GM19372 (cell line): ENCODE measurements around the gene HPSE2.
"Not testable (repeated sequence)": the region's sequence is repeated elsewhere in the genome, so short reads cannot be mapped to it uniquely, and the experiment has no call there.

Source experiments
- ATAC-seq: cut with Tn5 transposase; IDR thresholded peaks from one replicate; pipeline ENCODE4 v1.9.1; 2021; ENCODE audit warnings: mild to moderate bottlenecking, low read depth, moderate library complexity; ENCODE audit not compliant: unreplicated experiment

Gene HPSE2

DNA sequence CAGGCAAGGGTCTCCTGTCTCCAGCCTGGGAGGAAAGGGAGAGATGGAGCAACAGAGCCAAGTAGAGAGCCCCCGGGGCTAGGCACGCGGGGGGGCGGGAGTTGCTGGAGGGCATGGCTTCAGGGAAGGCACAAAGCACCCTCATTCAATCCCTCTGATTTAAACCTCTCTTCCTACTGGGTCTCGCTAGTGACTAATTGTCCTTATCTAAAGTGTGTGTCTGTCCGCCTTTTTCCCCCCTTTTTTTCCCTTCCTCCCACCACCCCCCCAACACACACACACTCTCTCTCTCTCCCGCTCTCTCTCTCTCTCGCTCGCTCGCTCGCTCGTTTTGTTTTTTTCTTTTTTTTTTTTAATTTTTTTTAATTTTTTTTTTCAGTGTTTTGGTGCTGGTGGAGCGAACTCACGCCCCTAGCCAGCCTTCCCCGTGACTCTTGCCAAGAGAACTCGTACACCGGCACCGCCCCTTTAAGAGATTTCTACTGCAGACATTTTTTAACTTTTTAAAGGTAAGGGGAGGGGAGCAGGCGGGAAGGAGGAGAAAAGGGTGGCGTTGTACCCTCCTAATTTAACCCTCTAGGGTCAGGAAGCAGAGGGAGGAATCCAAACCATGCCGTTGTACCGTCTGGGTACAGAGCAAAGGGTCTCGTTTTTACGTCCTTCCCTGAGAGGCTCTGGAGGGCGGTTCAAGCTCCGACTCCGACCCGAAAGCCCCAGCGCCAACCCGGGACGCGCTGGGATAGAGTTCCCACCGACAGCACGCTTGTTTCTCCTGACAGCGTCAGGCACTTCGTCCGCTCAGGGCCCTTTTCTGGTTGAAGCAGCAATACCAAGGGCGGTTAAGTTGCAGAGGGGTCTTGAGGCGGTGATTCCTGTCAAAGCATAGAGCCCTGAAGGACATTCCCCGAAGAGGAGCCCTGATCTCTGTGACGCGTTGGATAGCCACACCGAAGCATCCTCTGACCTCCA, at the start of gene HPSE2:
HPSE2 (minus strand) TSS at position 195 of the 969 bp plus-strand sequence.
- no peak for ATAC-seq

DNA sequence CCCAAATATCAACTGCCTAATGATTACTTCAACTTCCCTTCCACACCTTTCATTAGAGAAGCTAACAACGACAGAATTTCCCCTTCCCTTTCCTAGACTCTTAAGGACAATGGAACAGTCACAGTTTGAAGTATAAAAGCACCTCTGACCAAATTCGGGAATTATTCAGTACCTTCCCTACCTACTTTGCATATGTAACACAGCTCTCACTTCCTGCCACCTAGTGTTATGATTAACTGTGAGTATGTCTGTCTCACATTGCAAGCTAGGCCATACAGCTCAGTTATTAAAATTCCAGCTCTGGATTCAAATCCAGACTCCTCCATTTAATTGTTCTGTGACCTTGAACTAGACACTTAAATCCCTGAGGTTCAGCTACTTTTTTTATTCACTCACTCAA, 44.8 kb upstream of the HPSE2 start:
- no peak for ATAC-seq

DNA sequence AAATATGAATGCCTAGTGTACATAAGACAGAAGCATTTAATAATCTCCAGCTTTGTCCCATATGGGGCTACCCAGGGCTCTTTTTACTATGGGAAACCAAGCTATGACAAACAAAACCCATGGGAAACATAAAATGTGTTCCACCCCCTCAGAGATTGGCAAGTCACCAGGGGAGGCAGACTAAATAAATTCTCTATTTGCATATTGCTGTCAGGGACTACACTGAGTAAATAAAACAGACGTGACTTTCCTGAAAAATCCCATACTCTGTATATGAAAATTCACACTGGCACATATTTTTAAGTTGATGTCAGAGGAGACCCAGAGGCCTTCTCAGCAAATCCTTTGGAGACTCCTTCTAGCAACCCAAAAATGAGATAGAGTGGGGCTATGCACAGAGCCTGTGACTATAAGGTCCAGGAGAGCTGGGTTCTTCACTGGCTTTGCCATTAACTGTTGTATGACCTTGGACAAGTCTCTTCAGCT, 44.0 kb upstream of the HPSE2 start:
- ATAC-seq: no peak

DNA sequence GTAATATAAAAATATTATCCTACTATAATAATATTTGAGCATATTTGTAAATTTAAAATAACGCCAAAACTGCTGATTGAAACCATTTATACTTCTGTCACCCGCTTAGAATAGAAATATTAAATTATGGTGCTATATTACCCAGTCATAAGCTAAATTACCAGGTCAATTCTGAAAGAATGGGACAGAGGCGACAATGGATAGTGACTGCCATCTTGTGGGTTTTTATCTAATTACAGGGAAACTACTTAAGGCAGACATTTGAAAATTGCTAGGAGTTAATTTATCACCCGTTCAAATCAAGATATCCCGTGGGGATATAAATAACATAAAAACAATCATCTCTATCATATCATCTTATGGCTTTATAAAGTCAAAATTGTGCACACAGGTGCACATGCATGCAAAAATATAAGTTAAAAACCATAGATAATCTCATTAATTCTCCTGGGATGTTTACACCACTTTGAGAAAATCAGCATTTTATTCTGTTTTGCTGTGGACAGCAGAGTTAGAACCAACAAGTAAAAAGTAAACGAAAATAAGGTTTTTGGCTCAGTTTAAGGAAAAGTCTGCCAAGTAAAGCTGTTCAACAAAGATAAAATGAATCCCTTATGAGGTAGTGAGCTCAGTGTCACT, 41.3 kb upstream of the HPSE2 start:
- ATAC-seq: no peak

DNA sequence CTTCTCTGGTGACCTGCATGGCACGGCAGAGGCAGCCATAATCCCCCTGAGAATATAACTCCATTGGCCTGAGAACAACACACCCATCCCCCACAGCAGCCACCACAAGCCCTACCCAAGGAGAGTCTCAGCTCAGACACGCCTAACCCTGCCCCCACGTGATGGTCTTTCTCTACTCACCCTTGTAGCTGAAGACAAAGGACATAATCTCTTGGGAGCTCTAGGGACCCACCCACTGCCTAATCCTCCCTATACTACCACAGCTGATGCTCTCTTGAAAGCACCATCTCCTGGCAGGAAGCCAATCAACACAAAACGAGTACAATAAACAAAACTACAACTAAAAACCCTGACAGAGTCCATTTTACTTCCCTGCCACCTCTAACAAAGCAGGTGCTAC, 30.7 kb upstream of the HPSE2 start:
- no peak for ATAC-seq

DNA sequence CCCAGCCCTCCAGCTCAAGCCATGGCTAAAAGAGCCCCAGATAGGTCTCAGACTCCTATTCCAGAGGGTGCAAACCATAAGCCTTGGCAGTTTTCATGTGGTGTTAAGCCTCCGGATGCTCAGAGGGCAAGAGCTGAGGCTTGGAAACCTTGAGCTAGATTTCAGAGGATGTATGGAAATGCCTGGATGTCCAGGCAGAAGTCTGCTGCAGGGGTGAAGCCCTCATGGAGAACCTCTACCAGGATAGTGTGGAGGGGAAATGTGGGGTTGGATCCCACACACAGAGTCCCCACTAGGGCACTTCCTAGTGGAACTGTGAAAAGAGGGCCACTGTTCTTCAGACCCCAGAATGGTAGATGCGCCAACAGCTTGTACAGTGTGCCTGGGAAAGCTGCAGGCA, 13.2 kb upstream of the HPSE2 start:
- no peak for ATAC-seq

DNA sequence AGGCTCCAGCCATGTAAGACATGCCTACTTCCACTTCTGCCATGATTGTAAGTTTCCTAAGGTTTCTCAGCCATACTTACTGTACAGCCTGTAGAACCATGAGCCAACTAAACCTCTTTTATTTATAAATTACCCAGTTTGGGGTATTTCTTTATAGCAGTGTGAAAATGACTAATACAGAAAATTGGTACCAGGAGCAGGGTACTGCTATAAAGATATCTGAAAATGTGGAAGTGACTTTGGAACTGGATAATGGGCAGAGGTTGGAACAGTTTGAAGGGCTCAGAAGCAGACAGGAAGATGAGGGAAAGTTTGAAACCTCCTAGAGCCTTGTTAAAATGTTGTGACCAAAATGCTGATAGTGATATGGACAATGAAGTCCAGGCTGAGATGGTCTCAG, 12.2 kb upstream of the HPSE2 start:
- ATAC-seq: not testable (repeated sequence)

DNA sequence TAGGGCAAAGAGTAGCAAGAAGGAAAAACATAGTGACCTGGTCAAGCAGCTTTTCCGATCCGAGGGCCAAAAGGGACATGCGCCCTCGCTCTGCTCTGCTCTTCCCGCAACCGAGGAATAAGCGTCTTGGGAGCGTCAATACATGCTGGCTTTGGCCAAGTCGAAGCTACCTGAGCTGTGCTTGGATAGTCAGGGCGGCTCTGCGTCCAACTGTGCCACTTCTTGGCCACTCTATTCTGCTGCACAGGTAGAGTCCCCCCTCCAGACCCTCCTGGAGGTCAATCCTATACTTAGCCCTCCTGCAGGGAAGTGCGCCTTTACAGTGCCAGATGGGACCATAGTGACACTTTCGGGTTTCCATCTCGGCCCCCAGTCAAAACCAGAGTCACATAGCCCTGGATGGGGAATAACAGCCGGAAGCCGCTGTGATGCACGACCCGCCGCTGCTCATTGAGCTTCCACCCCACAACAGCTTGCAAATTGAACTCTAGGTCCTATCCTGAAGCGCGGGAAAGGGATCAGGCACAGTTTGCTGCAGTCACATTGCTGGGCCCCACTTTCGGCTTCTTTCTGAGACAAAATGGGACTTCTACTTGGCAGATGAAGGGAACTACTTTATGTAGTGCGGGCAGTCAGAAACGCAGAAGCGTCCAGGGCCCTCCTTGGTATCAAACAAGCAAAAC, 1.1 kb upstream of the HPSE2 start:
- no peak for ATAC-seq

DNA sequence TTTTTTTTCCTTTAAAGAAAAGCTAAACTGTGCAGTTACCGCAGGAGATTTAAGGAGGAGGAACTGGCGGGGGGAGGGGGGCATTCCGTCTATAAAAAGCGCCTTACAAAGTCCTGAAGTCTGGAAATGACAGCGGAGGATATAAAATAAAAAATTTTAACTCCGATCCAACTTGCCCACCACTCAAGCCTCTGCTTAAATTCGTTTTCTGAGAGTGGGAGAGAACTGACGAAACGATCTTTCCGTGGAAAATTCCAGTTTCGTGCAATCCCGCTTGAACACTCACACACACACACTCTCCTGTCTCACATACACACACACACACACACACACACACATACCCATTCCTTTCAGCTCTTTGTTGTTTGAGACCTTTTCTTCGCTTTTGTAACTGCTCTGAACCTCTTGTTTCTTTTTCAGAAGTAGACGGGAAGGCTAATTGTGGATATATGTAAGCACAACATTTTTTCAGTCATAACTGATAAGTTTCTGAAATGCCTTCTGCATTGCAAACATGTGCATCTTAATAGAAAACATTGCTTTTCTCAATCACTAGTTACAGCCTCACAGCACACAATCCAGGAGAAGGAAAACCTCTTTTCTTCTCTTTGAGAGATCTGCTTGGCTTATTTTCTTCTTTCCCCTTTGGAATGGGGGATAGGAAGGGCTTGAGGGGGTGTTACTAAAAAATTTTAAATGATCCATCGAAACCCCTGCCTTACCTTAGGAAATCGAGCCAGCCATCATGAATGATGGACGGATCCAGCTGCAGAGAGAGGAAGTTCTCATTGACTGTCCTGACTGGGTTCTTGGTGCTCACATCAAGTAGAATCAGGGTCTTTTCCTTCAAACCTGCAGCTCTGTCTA, 628 bp downstream of the HPSE2 start:
- no peak for ATAC-seq

DNA sequence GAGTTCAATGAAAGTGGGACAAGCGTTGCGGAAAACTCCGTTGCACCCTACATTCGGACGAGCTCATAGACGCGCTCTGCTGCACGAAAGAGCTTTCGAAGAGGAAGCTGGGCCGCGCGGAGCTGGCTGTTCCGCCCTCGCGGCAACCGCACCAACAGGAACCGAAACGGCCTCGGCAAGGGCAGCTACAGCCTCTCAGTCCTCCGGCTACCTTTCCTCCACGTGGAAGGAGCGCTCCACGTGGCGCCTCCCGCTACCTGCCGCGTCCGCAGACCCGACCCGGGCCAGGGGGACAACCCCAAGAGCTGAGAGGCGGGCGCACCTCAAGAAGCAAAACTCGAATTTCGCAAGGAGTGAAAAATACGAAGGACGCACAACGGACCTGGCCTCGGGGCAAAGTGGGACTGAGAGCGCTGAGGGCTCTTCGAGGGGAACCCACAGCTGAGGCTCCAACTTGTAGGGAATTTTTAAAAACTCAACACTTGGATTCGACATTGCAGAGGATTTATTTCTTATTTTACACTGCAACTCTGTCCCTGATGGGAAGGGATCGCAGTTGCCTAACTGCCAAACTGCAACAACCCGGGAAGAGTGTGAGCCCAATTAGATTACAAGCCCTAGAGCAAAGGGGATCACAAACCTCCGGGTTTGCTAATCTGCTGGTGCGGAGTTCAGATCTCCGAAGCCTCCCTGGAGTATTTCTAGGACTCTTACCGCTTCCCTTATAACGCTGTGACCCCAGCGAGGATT, 1.4 kb downstream of the HPSE2 start:
- ATAC-seq: peak; percentile 95

DNA sequence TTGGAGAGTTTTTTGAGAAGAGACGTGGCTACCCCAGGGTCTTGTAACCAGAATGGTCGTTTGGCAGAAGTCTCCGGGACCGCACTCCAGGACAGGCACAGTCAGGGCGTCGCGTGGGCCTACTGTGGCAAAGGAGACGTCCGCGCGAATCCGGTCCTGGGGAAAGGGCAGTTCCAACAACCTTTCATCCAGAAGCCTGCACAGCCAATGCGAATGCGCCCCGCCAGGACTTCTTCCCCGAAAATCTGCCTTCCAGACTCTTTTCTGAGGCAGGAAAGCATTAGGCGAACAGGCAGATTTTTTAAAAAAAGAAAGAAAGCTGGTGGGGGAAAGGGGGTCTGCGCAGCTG, 2.0 kb downstream of the HPSE2 start:
- no peak for ATAC-seq

DNA sequence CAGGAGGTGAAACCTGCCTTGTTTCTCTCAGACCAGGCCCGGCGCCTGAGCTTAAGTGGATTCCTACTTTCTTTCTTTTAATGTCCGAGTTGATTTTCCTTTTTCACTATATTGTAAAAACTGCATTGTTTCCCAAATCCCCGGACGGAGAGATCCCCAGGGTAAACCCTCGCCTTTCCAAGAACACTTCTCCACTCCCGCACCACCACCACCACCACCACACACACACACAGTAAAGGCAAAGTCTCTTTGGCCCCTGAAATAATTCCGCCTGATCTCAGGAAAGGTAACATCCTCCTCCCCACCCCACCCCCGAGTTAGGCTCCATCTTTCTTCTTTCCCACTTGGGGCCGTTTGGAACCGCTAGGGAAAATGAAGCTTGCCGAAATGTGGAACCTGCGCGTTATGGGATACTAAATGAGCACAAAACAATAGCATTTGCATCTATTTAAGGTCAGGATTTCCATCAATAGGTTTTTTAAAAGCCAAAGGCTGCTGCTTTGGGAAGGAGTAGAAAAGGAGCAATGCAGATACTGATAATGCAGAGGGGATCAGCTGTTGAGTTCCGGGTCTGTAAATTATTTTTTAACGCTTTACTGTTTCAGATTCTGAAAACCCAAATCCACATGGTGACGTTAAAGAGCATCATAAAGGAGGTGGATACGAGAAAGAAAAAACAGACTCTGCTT, 2.5 kb downstream of the HPSE2 start:
- no peak for ATAC-seq

DNA sequence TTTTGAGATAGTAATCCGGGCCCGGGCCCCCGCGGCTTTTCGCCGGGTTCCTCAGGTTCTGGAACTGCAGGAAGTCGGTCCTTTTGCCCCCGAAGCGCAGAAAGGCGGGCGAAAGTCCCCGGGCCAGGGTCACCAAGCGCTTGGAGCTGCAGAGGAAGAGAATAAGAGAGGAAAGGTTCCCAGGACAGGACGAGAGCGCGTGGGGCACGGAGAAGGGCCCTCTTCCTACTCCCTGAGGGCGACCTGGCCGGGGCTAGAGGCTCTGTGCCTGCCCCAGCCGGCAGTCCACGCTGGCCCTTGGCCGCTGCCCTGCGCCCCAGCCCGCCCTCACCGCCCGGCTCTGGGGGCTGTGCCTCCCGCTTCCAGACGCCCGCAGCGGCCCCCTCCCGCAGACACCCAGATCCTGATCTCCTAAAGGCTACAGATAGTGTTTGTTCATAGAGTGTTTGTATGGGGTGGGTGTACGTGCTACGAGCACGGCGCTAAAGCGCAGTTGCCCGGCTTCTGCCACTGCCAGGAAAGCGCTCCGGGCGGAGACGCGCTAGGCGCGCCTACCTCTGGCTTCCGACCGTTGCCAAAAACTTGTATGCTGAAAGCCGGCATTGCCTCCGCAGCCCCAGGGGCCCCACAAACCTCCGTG, 3.2 kb downstream of the HPSE2 start:
- no peak for ATAC-seq

DNA sequence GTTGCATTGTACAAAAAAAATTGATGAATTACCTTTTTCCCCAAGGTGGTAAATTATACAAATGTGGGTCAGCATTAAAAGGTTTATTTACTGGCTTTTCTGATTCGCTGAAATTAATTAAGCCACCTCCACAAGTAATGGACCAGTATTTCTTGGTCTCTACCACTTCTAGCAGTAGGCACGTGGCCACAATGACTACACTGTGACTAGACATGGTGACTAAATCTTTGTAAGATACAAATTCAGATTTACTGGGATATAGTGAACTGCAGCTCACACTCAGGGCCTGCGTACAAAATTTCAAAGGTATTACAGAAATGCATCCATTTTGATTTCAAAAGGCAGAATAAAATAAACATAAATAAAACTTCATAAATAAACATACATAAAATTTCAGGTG, 10.9 kb downstream of the HPSE2 start:
- no peak for ATAC-seq

DNA sequence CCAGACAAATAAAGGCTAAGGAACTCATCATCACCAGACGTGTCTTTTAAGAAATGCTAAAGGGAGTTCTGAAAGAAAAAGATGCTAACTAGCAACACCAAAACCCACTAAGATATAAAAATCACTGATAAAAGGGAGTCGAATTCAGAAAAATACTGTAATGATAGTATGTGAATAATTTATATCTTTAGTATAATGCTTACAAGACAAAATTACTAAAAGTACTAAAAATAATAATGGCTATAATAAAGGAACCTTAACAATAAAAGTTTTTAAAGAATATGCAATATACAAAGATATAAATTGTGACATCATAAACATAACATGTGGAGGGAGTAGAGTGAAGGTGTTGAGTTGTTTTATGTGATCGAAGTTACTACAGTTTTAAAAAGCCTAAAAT, 28.3 kb downstream of the HPSE2 start:
- no peak for ATAC-seq

DNA sequence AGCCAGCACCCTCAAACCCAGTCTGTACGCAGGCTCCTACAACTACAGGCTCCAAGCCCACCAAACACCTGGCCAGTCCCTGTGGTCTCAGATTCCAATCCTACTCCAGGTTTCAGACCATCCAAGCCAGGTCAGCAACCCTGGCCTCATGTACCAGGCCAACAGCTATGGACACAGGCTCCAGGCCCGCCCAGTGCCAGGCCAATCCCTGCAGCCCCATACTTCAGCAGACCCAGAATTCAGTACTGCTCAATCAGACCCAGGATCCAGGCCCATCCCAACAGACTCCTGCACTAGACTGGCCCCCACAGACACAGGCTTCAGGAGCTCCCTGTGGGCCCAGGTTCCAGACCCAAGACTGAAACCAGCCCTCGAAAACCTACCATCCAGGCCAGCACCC, 32.3 kb downstream of the HPSE2 start:
- ATAC-seq: no peak

DNA sequence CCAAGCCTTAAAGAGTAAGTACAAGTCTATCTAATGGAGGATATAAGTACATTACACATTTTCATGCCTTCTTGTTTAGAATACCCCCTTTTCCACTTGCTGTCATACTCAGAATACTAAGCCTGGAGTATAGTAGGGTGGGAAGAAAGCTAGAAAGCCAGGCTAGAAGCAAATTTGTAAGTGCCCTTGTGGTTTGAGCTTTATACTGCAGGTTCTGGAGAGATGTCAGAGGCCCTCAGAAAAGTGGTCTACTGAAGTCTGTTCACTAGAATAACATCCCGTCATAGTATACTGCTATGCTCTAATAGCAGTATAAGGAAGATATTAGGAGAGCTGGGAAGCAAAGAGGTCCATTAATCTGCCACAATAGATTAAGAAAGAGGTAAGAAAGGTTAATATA, 62.7 kb downstream of the HPSE2 start:
- no peak for ATAC-seq

DNA sequence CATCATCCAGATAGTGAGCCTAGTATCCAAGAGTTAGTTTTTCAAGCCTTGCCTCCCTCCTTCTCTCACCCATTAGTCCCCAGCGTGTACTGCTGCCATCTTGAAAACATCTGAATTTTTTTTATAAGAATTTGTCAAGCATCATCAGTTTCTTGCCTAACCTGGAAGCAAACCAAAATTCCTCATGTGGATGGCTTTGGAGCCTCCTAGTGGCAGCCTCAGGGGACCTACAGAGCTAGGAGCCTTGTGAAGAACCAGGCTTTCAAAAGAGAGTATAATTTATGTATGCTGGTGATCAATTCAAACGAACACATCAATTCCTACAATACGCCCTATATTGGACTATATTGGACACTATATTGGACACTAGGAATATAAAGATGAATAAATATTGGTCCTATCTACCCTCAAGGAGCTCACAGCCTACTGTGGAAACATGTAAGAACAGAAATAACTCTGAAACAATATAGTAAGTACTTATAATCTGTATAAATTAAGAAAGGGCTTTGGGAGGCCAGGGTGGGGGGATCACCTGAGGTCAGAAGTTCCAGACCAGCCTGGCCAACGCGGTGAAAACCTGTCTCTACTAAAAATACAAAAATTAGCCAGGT, 63.4 kb downstream of the HPSE2 start:
- no peak for ATAC-seq
